Fibroblast of lung (primary cell): ENCODE measurements around the gene LYRM2. TPM values are rescaled to one million over a fixed set of nuclear protein-coding genes. Genes with fewer than 3 reads are reported as not detected.

Experiments used
- DNase-seq, 2 donors: peaks; one replicate each; pipeline versions ENCODE4 v3.0.0 to v3.0.0-alpha.2; 2010; ENCODE audit warnings: low read depth in 2 of 2
- H2AFZ ChIP-seq: 2 replicates; pipeline ENCODE4 v1.5.1; 2012; ENCODE audit warnings: low read length, control low read depth, inconsistent platforms
- H3K27ac ChIP-seq: 2 replicates; pipeline ENCODE4 v1.5.1; 2011; ENCODE audit warnings: low read length, control low read depth; ENCODE audit not compliant: insufficient read depth
- H3K27me3 ChIP-seq: 2 replicates; pipeline ENCODE4 v1.5.1; 2011; ENCODE audit warnings: mild to moderate bottlenecking, low read length; ENCODE audit not compliant: control insufficient read depth, insufficient read depth
- H3K36me3 ChIP-seq: 2 replicates; pipeline ENCODE4 v1.5.1; 2011; ENCODE audit warnings: low read length; ENCODE audit not compliant: control insufficient read depth, insufficient read depth
- H3K4me1 ChIP-seq: 2 replicates; pipeline ENCODE4 v1.5.1; 2011; ENCODE audit warnings: low read length; ENCODE audit not compliant: control insufficient read depth, insufficient read depth; ENCODE audit errors: extremely low read depth
- H3K4me2 ChIP-seq: 2 replicates; pipeline ENCODE4 v1.5.1; 2011; ENCODE audit warnings: low read length, control low read depth; ENCODE audit not compliant: insufficient read depth; ENCODE audit errors: extremely low read depth
- H3K4me3 ChIP-seq, 4 experiments: fragments of 200-600 bp in 1 of 4; sonication (generic) in 1 of 4; replicated peaks in 1 of 4; 2 replicates each; pipeline ENCODE4 v1.5.1; 2011 to 2016; ENCODE audit warnings: low read length in 4 of 4, low read depth in 3 of 4, mild to moderate bottlenecking in 3 of 4, control low read depth in 2 of 4, inconsistent platforms in 1 of 4, mixed read lengths in 1 of 4; ENCODE audit not compliant: insufficient read depth in 1 of 4; ENCODE audit errors: control extremely low read depth in 1 of 4
- H3K79me2 ChIP-seq: 2 replicates; pipeline ENCODE4 v1.5.1; 2012; ENCODE audit warnings: mild to moderate bottlenecking, low read length, inconsistent platforms; ENCODE audit not compliant: control insufficient read depth, insufficient read depth
- H3K9ac ChIP-seq: 2 replicates; pipeline ENCODE4 v1.5.1; 2011; ENCODE audit warnings: mild to moderate bottlenecking, low read length, control low read depth; ENCODE audit not compliant: insufficient read depth
- H3K9me3 ChIP-seq: 2 replicates; pipeline ENCODE4 v1.5.1; 2012; ENCODE audit warnings: low read depth, low read length; ENCODE audit not compliant: control insufficient read depth, insufficient read depth
- H4K20me1 ChIP-seq: 2 replicates; pipeline ENCODE4 v1.5.1; 2011; ENCODE audit warnings: low read length; ENCODE audit not compliant: control insufficient read depth, insufficient read depth; ENCODE audit errors: extremely low read depth
- CTCF ChIP-seq, 2 donors: IDR thresholded peaks in 1 of 2; conservative IDR thresholded peaks in 1 of 2; 1 replicate in 1 of 2; 2 replicates in 1 of 2; pipeline ENCODE4 v1.5.1; 2011 to 2012; ENCODE audit warnings: low read length in 2 of 2, control low read depth in 1 of 2, inconsistent platforms in 1 of 2, low read depth in 1 of 2, mild to moderate bottlenecking in 1 of 2
- EZH2 ChIP-seq: IDR thresholded peaks from 2 replicates; pipeline ENCODE4 v1.5.1; 2012; ENCODE audit warnings: low read length, control low read depth, mild to moderate bottlenecking; ENCODE audit errors: missing control alignments
- polyA plus RNA-seq, 2 donors: library from polyadenylated mRNA; depleted of rRNA in 1 of 2; stranded (reverse) in 1 of 2; unstranded in 1 of 2; fragments of >200 nt; gene quantifications; 2 replicates each; pipeline ENCODE4 v1.2.1, GENCODE V29; 2011 to 2012; ENCODE audit warnings: missing spikeins in 1 of 2
- total RNA-seq: library from RNA; depleted of rRNA; stranded (reverse); fragments of >200 nt; gene quantifications from 2 replicates; pipeline ENCODE4 v1.2.1, GENCODE V29; 2014

Gene LYRM2
- total and polyA plus RNA-seq, 2 donors (not counting 1 experiment from before 2014, with no cell fraction given) = 27.4 to 66.1 TPM

GRCh38 chr6:89566008-89566800 lies 72.3 kb downstream of the LYRM2 start:
- peaks cover 6% of the 10 kb centered on the region for H3K27me3 ChIP-seq
- H3K4me3 ChIP-seq = no peak overlapping the region
- no peak overlapping the region for H3K4me2 ChIP-seq
- DNase-seq = no peak
- H2AFZ ChIP-seq = no peak overlapping the region
- no peak overlapping the region for H3K27ac ChIP-seq
- H3K36me3 ChIP-seq = no peaks in the 10 kb centered on the region
- no peaks in the 10 kb centered on the region for H4K20me1 ChIP-seq
- no peaks in the 10 kb centered on the region for H3K4me1 ChIP-seq
- no peaks in the 10 kb centered on the region for H3K79me2 ChIP-seq
- no peak for TF ChIP-seq CTCF (conservative IDR thresholded peaks at IDR 0.05 in 1 of 2, IDR thresholded peaks at IDR 0.05 in 1 of 2; ENCODE audit: low read depth in 1 of 2, low read length in 2 of 2)
- TF ChIP-seq EZH2 = no peak
- no peaks in the 10 kb centered on the region for H3K9me3 ChIP-seq
- H3K9ac ChIP-seq = no peak overlapping the region

GRCh38 chr6:89564752-89565427 lies 73.7 kb downstream of the LYRM2 start:
- TF ChIP-seq EZH2 = no peak
- TF ChIP-seq CTCF (conservative IDR thresholded peaks at IDR 0.05 in 1 of 2, IDR thresholded peaks at IDR 0.05 in 1 of 2; ENCODE audit: low read depth in 1 of 2, low read length in 2 of 2) = no peak
- H3K36me3 ChIP-seq = no peaks in the 10 kb centered on the region
- H3K79me2 ChIP-seq = no peaks in the 10 kb centered on the region
- H3K4me2 ChIP-seq = no peak overlapping the region
- peak in 1 of 2 donors; percentile 53 for DNase-seq
- no peaks in the 10 kb centered on the region for H3K9me3 ChIP-seq
- no peak overlapping the region for H3K4me3 ChIP-seq
- no peak overlapping the region for H2AFZ ChIP-seq
- H4K20me1 ChIP-seq = no peaks in the 10 kb centered on the region
- H3K9ac ChIP-seq = no peak overlapping the region
- no peak overlapping the region for H3K27ac ChIP-seq
- peaks cover 6% of the 10 kb centered on the region for H3K27me3 ChIP-seq
- H3K4me1 ChIP-seq = no peaks in the 10 kb centered on the region

GRCh38 chr6:89563866-89564265 lies 74.7 kb downstream of the LYRM2 start:
- no peak for DNase-seq
- Histone ChIP-seq H3K36me3 (no peaks in the 10 kb centered on the region), H3K4me2 (no peak overlapping the region), H3K27me3 (peaks cover 6% of the 10 kb centered on the region), H3K9ac (no peak overlapping the region), H2AFZ (no peak overlapping the region), H3K4me1 (no peaks in the 10 kb centered on the region), H3K9me3 (no peaks in the 10 kb centered on the region), H4K20me1 (no peaks in the 10 kb centered on the region), H3K4me3 (no peak overlapping the region), H3K79me2 (no peaks in the 10 kb centered on the region), H3K27ac (no peak overlapping the region)
- TF ChIP-seq EZH2 (no peak), CTCF (conservative IDR thresholded peaks at IDR 0.05 in 1 of 2, IDR thresholded peaks at IDR 0.05 in 1 of 2; ENCODE audit: low read depth in 1 of 2, low read length in 2 of 2) (no peak)
